ENCODE results near the gene SATB2. TPM values are rescaled to one million over a fixed set of nuclear protein-coding genes. Genes with fewer than 3 reads are reported as not detected.

Gene SATB2
- total and polyA plus RNA-seq, 2 experiments from 2014 or later = 1.6 to 6.0 TPM

GRCh38 chr2:199405241-199405640 lies 52.5 kb downstream of the SATB2 start:
- Mint-ChIP-seq H3K4me3 (no peak overlapping the region), H3K27me3 (ENCODE audit: insufficient read depth, low read depth, poor library complexity) (no peaks in the 10 kb centered on the region), H3K4me1 (peaks cover 23% of the 10 kb centered on the region), H3K27ac (no peak overlapping the region), H3K9me3 (no peaks in the 10 kb centered on the region), H3K36me3 (ENCODE audit: low read depth) (no peaks in the 10 kb centered on the region)
- H3K4me2 ChIP-seq = no peak overlapping the region
- ATAC-seq (peak; percentile 98), DNase-seq (ENCODE audit: low spot score) (peak; percentile 90)
- H3K27ac ChIP-seq (ENCODE audit: low read depth) = no peak overlapping the region
- H3K9me2 ChIP-seq (ENCODE audit: insufficient read depth) = no peaks in the 10 kb centered on the region
- H3K36me3 ChIP-seq (ENCODE audit: insufficient read depth) = no peaks in the 10 kb centered on the region
- H3K4me3 ChIP-seq = no peak overlapping the region
- H3F3A ChIP-seq (replicated peaks; ENCODE audit: low read depth) = no peaks in the 10 kb centered on the region
- H2AFZ ChIP-seq = no peak overlapping the region
- H3K27me3 ChIP-seq (ENCODE audit: insufficient read depth) = no peaks in the 10 kb centered on the region
- no peaks in the 10 kb centered on the region for H4K20me1 ChIP-seq (replicated peaks; ENCODE audit: insufficient read depth)
- H3K79me2 ChIP-seq (replicated peaks; ENCODE audit: insufficient read depth) = no peaks in the 10 kb centered on the region
- TF ChIP-seq STAT1 (IDR thresholded peaks at IDR 0.05; ENCODE audit: unreplicated experiment) (no peak), CTCF (conservative IDR thresholded peaks at IDR 0.05; ENCODE audit: low read depth in 2 of 2) (peak; percentile 63 to 74)
- H3K4me1 ChIP-seq (ENCODE audit: insufficient read depth) = peaks cover 11% of the 10 kb centered on the region

GRCh38 chr2:199404841-199405240 lies 52.9 kb downstream of the SATB2 start:
- Mint-ChIP-seq H3K27ac (no peak overlapping the region), H3K27me3 (ENCODE audit: insufficient read depth, low read depth, poor library complexity) (no peaks in the 10 kb centered on the region)

More at GRCh38 chr2:199404841-199405240, 52.9 kb downstream of the SATB2 start:
- no peaks in the 10 kb centered on the region for H4K20me1 ChIP-seq (replicated peaks; ENCODE audit: insufficient read depth)
- Mint-ChIP-seq H3K4me1 (peaks cover 19% of the 10 kb centered on the region), H3K4me3 (no peak overlapping the region), H3K36me3 (ENCODE audit: low read depth) (no peaks in the 10 kb centered on the region), H3K9me3 (no peaks in the 10 kb centered on the region)
- H3K4me1 ChIP-seq (ENCODE audit: insufficient read depth) = peaks cover 7% of the 10 kb centered on the region
- no peaks in the 10 kb centered on the region for H3K79me2 ChIP-seq (replicated peaks; ENCODE audit: insufficient read depth)
- no peak overlapping the region for H3K4me3 ChIP-seq
- no peak overlapping the region for H2AFZ ChIP-seq
- H3K27ac ChIP-seq (ENCODE audit: low read depth) = no peak overlapping the region
- H3F3A ChIP-seq (replicated peaks; ENCODE audit: low read depth) = no peaks in the 10 kb centered on the region
- H3K27me3 ChIP-seq (ENCODE audit: insufficient read depth) = no peaks in the 10 kb centered on the region
- H3K9me2 ChIP-seq (ENCODE audit: insufficient read depth) = no peaks in the 10 kb centered on the region
- no peak overlapping the region for H3K4me2 ChIP-seq
- TF ChIP-seq ZNF114 (CRISPR knock-in tag; IDR thresholded peaks at IDR 0.05) = no peak
- no peak for TF ChIP-seq CTCF (conservative IDR thresholded peaks at IDR 0.05; ENCODE audit: low read depth in 2 of 2)
- no peak for TF ChIP-seq ZNF331 (CRISPR knock-in tag; IDR thresholded peaks at IDR 0.05; ENCODE audit: low read depth)
- no peak for TF ChIP-seq POLR2AphosphoS5 (IDR thresholded peaks at IDR 0.05; ENCODE audit: low read depth)
- TF ChIP-seq EZH2phosphoT487 (IDR thresholded peaks at IDR 0.05; ENCODE audit: unreplicated experiment) = no peak
- no peak for TF ChIP-seq EZH2 (IDR thresholded peaks at IDR 0.05; ENCODE audit: low read depth, unreplicated experiment)
- no peak for TF ChIP-seq REST (IDR thresholded peaks at IDR 0.05; ENCODE audit: unreplicated experiment)
- TF ChIP-seq STAT1 (IDR thresholded peaks at IDR 0.05; ENCODE audit: unreplicated experiment) = no peak
- no peak for TF ChIP-seq JUNB (IDR thresholded peaks at IDR 0.05; ENCODE audit: unreplicated experiment)
- H3K36me3 ChIP-seq (ENCODE audit: insufficient read depth) = no peaks in the 10 kb centered on the region
- ATAC-seq (no peak), DNase-seq (ENCODE audit: low spot score) (no peak)
